NCI-H748 treated with DMSO at 0.1 percent for 48 hours (cell line): ENCODE results near the gene DUOXA2.
"Not testable (repeated sequence)": the region's sequence is repeated elsewhere in the genome, so short reads cannot be mapped to it uniquely, and the experiment has no call there.

Experiments used
- DNase-seq: peaks from one replicate; lab custom pipeline; 2025; lab: John Stamatoyannopoulos, UW

The DUOXA2 gene

DNA sequence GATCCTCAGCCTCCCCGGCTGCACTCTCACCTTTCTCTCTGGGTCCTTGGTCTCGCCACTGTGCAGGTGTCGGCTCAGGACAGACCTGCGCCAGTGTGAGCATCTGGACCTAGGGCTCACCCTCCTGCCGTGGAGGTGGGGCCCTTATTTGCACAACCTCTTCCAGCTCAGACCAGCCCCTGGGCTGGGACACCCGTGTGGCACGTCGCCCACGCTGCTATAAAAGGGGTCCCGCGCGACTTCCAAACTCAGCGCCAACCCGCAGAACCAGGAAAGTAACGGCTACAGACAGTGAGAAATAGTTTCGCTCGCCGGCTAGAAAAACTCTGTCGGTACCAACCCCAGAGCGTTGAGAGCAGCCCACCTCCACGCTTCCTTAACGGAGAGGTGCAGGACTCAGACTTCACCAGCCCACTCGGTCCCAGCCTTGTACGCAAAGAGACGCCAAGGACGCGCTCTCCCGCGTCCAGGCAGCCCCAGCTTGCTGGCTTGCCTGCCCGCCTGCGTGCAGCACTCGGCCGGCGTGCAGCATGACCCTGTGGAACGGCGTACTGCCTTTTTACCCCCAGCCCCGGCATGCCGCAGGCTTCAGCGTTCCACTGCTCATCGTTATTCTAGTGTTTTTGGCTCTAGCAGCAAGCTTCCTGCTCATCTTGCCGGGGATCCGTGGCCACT lies at the start of gene DUOXA2, which contains the start of gene DUOX2:
TSS of gene DUOXA2 (plus strand) at position 251 of the 675 bp plus-strand sequence. CDS start at position 531, 280 bp downstream.
TSS of gene DUOX2 (minus strand) at position 97 of the 675 bp plus-strand sequence. CDS start 761 bp downstream, outside the sequence.
- no peak for DNase-seq

DNA sequence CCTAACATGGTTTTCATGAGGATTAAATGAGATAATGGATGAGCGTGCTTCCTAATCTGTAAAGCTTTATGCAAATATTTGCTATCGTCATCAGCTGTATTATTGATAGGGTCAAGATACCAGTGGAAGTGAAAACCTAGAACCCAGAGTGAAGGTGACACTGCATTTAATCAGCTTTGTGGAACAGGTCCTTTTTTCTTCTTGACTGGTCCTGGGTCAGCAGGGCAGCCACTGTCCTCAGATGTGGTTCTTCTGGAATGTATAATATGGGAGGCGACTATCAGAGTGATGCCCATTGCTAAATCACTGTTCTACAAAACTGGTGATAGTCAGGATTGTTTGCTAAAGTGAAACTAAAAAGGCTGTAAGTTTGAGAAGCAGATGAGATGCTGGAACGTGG lies 49.7 kb upstream of the DUOXA2 start:
- DNase-seq: no peak

DNA sequence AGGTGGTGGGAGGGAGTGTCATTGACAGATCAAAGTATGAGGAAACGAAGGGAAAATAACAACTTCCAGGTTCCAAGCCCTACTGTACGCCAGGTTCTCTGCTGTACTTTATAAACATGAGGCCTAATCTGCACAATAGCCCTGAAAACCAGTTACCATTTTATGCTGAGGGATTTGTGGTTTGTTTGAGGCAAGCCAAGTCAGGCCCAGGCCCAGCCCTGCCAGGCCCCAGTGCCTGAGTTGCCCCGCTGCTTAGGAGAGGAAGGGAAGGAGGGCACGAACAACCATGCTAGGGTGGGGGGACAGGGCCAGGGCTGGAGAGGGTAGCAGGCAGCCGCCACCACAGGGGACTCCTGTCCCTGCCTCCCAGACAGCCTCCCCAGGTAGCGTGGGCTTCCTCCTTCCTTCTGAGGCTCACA lies 44.2 kb upstream of the DUOXA2 start:
- not testable (repeated sequence) for DNase-seq

DNA sequence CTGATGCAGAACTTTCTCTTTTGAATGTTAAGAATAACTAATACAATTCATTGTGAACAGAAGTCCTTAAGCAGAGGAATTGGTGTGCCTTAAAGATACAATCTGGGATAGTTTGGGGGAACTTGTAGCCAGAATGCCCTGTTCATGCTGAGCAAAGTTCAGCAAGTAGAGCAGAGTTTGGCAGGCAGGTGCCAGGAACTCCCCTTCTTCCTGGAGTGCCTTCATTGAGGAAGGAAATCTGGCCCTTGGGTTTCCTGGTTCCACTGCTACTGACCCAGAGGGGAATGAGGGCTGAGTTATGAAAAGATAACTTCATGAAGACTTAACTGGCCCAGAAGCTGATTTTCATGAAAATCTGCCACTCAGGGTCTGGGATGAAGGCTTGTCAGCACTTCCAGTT lies 40.5 kb upstream of the DUOXA2 start:
- not testable (repeated sequence) for DNase-seq

DNA sequence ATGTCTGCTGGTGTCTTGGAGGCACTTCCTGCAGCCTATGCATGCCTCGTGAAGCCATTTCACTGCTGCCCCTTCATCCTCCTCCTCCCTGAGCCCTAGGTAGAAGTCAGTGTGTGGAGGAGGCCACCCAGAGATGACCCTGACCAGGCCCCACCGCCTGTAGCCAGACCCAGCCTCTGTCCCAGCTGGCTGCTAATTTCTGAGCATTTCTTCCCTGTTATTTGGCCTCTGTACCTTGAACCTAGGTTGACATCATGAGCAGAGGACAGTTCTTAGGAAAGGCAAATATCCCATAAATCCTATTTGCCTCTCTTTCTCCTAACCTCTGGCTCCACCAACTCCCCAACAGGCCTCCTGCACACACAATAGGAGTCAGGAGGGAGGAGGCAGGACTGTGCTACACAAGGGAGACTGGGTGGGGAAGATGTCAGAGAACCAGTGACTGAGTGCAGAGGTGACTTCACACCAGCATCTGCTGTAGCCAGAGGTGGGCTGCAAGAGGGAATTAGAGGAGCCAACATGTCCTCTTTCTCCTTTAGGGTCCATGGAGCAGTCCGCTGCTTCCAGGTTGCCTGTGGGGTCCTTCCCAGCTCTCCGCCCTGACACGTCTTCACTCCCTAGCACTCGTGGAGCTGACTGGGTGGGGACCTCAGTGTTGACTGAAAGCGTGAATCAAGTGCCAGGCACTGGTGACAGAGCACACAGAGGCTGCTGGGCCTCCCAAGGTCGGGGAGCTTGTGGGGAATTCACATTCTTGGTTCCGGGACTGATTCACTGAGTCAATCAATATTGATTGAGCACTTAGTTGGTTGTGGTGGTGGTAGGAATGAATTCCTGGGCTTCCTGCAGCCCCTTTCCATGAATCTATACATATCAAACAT lies 38.4 kb upstream of the DUOXA2 start:
- not testable (repeated sequence) for DNase-seq

DNA sequence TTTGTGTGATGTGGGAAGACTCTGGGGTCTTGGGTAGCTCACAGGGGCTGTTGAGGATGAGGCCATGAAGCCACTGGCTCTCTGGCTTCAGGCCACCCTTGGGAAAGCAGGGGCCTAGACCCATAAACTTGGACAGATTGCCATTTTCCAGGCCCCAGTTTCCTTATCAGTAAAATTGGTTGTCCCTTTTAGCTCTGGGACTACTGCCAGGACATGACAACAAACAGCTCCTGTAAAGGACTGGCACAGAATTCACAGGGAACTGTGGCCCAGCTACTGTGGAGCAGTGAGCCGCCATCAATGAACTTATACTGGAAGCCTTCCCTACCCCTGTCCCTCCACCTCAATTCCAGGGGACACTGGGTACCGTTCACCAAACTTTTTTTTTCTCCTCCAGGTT lies 36.7 kb upstream of the DUOXA2 start:
- not testable (repeated sequence) for DNase-seq

DNA sequence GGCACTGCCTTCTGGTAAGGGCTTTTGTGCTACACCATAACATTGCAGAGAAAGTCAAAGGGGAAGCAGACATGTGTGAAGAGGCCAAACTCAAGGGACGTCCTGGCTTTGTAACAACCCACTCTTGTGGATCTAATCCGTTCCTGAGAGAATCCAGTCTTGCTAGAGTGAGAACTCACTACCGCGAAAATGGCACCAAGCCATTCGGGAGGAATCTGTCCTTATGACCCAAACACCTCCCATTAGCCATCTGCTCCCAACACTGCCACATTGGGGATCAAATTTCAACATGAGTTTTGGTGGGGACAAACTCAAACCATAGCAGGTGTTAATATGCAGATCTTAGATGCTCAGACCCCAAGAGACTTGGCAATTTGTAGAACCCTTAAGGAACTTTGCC lies 34.9 kb upstream of the DUOXA2 start:
- not testable (repeated sequence) for DNase-seq

DNA sequence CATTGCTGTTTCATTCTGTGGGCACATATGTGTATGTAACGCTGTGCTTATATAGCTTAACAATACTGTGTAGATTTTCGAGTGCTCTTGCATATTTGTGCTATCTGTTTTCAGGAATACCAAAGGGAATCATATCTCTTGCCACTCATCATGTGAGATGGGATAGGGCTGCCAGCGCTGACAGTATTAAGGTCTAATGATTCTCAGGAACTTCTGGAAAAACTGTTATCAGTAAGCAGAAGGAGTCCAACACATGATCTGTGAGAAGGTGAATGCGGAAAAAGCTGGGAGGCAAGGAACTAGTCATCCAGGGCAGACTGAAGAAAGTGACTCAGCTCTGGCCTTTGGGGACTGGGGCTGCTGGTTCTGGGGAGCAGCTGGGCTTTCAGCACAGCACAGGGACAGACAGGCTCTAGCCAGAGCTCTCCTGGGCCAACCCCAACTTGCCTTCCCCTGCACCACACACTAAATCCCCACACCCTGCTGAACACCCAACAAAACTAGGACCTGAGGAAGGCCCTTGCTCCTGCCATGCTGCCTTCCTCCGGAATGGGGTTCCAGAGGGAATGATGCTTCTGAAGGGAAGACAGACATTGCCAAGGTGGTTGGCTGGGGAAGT lies 34.4 kb upstream of the DUOXA2 start:
- not testable (repeated sequence) for DNase-seq

DNA sequence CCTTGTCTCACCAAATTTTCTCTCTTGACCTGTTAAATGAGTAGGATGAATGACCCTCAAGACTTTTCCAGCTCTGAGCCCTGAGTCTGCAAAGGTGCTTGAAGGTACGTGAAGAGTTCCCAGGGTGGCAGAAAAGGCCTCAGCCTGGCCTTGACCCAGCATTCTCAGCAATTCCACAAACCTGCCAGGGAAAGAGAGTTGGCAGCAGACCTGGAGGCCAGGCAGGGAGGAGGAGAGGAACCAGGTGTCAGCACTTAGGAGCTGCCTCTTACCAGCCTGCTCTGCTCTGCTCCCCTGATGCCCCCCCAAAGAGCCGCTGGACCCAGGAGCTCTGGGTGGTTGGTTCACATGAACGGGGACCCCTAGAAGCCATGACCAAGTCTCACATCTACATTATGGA lies 33.5 kb upstream of the DUOXA2 start:
- not testable (repeated sequence) for DNase-seq

DNA sequence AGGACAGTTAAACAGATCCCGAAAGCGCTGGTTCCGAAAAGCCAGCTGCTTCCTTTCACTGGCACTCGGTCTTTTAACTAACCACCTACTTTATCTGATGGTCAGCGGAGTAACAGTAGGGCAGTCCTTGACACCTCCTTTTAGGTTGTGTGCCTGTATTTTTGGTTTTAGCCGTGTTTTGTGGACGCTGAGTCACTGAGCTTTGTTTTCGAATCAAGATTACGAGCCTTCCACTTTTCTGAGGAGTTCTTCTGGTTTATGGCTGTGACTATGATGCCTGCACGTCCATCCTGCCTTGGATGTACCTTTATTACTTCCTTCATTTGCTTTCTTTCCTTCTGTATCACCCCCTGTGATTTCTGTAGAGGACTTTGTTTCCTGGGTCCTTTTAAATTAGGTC lies 31.7 kb upstream of the DUOXA2 start:
- DNase-seq: not testable (repeated sequence)

DNA sequence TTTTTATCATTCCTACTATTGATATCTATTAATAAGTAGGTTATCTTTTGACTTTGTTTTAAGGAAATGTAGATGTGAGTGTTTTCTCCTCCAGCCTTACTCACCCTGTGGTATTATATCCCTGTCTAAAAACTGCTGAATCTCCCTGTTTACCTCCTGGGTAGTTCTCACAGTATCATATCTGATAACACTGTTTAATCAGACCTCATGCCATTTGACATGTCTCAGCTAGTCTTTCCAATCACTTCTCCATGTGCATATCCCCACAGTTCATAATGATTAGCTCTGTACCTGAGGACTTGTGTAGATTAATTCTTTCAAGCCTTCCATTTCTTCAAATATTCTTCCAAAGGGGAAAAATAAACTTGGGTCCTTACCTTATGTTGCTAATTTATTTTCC lies 30.9 kb upstream of the DUOXA2 start:
- no peak for DNase-seq

DNA sequence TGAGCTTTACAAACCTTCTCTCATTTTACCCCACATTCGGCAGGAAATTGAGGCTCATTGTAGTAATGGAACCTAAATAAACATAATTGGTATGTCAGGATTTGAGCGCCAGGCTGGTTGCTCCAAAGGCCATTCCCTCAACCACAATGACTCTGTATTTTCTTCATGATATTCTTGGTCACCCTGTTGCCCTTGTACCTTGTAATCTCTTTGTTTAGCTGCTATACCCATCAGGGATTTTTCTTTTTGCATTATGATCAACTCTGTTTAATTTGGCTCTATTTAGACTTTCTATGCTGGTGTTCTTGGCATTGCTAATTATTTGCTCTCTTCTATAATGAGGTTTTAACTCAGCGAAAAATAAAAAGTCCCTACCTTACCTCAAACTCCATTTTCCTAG lies 30.0 kb upstream of the DUOXA2 start:
- no peak for DNase-seq

DNA sequence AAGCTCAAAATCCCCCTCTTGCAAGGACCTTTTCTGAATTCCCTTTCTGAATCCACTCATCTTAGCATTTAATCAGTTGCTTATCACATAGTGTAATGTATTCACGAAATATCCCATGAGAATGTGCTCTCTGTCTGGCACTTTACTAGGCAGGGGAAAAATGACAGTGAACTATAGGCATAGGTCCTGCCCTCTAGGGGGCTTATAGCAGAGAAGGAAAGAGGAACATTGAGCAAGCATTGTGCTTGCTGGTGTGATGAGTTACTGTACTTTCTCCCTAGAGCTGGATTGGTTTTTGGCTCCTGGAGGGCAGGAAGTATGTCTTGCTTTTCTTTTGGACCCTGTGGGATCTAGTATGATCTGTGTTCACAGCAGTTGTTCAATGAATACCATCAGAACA lies 26.6 kb upstream of the DUOXA2 start:
- no peak for DNase-seq

DNA sequence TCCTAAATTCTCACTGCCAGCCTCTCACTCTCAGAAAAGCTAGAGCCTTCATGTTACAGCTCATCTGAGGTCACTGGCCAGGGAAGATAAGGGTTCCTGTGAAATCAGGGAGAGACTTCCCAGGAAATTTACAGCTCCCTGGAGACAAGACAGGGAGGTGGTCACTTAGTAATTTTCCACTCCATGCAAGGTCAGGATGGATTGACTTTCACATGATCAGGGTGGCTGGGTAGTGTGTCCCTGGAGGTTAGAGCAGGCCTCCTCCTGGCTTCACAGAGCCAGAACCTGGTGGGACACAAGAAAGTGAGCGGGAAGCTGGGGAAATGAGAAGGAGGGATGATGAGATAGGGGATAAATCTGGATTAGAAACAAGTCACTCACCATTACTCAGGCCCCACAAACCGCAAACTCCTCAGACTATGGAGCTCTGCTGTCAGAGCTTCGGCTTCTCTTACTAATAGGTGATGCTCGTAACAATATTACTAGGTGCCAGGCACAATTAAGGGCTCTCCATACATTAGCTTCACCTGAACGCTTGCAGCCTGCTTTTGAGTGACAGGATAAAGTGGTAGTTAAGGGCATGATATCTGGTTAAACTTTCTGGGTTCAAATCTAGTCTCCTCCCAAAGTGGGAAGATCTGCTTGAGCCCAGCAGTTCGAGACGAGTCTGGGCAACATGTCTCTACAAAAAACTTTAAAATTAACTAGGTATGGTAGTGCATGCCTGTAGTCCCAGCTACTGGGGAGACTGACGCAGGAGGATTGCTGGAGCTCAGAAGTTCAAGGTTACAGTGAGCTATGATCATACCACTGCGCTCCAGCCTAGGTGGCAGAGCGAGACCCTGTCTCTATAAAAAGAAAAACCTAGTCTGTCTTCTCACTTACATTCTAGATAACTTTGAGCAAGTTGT lies 25.1 kb upstream of the DUOXA2 start:
- no peak for DNase-seq

DNA sequence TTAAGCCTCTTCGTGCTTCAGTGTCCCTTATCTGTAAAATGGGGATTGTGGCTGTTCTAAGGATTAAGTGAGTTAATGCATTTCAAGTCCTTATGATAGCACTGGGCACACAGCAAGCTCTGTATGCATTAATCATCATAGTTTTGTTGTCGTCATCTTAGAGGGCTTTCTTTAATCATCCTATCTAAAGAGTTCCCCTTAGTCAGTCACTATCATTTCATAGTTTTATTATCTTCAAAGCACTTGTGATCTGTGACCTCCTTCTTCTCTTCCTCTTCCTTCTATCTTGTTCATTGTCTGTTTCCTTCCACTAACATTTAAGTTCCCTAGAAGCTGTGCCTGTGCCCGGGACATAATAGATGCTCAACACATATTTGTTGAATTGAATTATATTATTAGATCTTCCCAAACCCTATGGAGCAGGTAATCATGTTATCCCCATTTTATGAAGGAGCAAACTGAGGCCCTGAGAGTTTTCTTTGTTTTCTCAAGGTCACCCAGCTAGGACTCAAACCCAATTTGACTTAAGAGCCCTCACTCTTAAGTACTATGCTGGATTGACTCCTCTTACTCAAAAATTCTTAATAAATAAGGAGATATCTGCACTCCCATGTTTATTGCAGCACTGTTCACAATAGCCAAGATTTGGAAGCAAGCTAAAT lies 24.3 kb upstream of the DUOXA2 start:
- DNase-seq: no peak

DNA sequence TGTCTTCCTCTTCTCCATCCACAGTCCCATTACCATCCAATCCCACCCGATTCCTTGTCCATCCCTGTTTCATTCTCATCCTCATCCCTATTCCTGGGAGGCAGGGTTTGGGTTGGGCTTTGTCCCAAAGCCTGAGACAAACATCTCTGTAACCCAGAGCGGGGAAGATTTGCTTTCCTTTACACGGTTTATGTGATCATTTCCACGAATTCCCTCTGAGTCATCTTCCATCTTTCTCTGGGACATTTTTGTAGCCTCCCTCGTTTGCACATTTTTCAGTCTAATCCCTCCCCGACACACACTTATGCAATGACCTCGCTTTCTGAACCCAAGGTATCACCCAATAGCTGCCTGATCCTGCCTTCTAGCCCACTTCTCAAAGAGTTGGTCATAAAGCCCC lies 23.0 kb upstream of the DUOXA2 start:
- no peak for DNase-seq

DNA sequence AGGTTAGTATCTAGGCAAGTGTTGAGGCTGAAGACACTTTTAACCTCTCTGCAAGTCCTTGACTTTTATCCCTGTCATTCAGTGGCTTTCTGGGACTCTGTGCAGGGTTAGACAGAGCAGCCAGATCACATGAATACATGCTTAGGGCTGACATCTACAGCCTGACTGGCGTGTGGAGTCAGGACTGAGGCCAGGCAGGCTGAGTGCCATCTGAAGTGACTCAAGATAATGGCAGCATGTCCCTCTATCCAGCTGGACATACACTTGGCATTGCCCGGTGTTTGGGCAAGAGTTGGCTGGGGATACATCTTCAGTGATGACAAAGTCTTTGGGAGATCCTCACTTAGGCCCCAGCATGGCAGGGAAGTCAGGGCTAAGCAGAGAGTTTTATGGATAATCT lies 22.6 kb upstream of the DUOXA2 start:
- DNase-seq: no peak

DNA sequence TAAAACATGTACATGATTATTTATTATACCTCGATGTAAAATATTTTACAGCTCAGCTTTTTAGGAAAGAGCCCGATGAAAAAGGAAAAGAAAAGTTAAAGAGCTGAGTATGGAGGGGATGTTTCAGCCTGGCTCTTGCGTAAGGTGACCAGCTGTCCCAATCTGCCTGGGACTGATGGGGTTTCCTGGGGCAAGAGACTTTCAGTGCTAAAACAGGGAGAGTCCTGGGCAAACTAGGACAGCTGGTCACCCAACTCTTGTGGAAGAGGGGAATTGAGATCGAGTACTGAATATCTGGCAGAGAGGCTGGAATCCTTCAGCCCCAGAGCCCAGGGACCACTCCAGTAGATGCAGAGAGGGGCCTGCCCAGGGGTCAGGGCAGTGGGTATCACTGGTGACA lies 21.1 kb upstream of the DUOXA2 start:
- no peak for DNase-seq

DNA sequence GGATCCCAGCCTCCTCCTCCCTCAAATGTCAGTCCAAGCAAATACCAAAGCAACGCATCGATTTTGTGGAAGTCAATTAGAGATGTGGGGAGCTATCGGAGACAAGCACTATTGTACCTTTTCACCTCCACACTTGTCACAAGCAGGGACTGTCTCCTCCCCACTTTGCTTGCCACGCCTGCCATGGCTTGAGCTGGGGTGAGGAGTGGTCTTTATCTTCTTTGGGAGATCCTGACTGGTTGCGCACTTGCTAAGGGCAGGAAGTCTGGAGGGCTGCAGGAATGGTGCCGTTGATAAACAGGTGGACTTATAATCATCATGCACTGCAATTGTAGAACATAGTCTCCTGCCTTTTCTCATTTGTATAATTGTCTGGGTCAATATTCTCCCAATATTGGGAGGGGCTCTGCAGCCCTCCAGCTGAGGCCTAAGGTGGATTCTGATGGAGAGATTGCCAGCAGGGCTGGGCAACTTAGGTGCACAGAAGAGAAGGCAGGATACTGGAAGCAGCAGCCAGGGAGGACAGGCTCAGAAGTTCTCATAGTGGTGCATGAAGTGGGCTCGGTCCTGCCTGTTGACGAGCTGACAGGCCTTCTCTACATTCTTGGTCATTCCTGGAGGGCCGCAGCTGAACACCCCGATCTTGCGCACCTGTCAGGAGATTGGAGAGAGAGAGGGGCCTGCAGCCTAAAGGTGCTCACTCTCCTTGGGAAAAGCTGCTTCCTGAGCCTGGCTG lies 20.3 kb upstream of the DUOXA2 start:
- DNase-seq: no peak

DNA sequence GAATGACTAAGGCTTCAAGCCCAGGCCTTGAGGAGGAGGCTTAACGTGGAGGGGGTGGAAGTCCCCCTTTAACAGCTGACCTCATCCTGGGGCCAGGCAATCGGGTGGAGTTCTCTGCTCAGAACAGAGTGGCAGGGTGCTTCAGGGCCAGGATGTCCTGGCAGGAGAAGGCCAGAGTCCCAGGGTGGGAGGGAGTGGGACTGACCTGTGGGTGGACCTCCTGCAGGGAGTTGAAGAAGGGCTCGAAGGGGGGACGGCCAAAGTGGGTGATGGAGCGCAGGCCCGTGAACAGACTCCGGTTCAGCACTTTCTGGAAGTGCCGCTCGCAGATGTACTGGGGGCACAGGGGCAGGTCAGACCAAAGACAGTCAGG lies 19.8 kb upstream of the DUOXA2 start:
- DNase-seq: no peak
